ENCODE data around the gene OTOP2. TPM values are rescaled to one million over a fixed set of nuclear protein-coding genes. Genes with fewer than 3 reads are reported as not detected.

OTOP2 gene
- total and polyA plus RNA-seq, 2 of the 4 experiments (the other 2 are of a cell fraction): not detected

GRCh38 chr17:74916136-74916850 is 7.8 kb upstream of the OTOP2 start:
- H3K9me1 ChIP-seq (ENCODE audit: insufficient read depth, low read length): no peaks in the 10 kb centered on the region
- no peak overlapping the region for H3K4ac ChIP-seq (ENCODE audit: low read depth, low read length)
- H2AFZ ChIP-seq (replicated peaks; ENCODE audit: low read length, poor library complexity): no peak overlapping the region
- no peak overlapping the region for H3K56ac ChIP-seq (ENCODE audit: extremely low read depth, insufficient read depth, low read length)
- no peak overlapping the region for H3K9ac ChIP-seq (ENCODE audit: low read depth, low read length)
- H4K5ac ChIP-seq (ENCODE audit: low read depth, low read length): no peak overlapping the region
- H3K4me2 ChIP-seq (ENCODE audit: low read depth, low read length): no peak overlapping the region
- H3K9me3 ChIP-seq (ENCODE audit: control insufficient read depth, insufficient read depth, low read length): no peaks in the 10 kb centered on the region
- H2AK9ac ChIP-seq (replicated peaks; ENCODE audit: low read depth, low read length, poor library complexity): no peak overlapping the region
- no peak overlapping the region for H4K8ac ChIP-seq (ENCODE audit: low read depth in 2 of 2, low read length in 2 of 2)
- CTCF ChIA-PET: no interaction called here
- no peaks in the 10 kb centered on the region for H4K20me1 ChIP-seq (ENCODE audit: insufficient read depth, low read length)
- no peak overlapping the region for H2BK20ac ChIP-seq (ENCODE audit: low read depth, low read length)
- dilution Hi-C loops (cut with HindIII; ENCODE audit: low sequenced_read_pairs, unreplicated experiment) (no loop called here), intact Hi-C loops (cut with micrococcal nuclease) (no loop called here), in situ Hi-C loops (cut with MboI; ENCODE audit: low sequenced_read_pairs) (no loop called here)
- no peaks in the 10 kb centered on the region for H3K79me1 ChIP-seq (ENCODE audit: low read depth in 1 of 2, low read length in 2 of 2)
- H3K23ac ChIP-seq (ENCODE audit: low read depth, low read length): no peak overlapping the region
- H3K27ac ChIP-seq (ENCODE audit: insufficient read depth, low read length): no peak overlapping the region
- TF ChIP-seq MXI1 (IDR thresholded peaks at IDR 0.05; ENCODE audit: borderline replicate concordance, low read depth, low read length) (no peak), FOS (IDR thresholded peaks at IDR 0.05; ENCODE audit: low read depth, low read length) (no peak), MAFK (IDR thresholded peaks at IDR 0.05; ENCODE audit: low read depth, low read length) (no peak), RFX5 (IDR thresholded peaks at IDR 0.05; ENCODE audit: low read depth, low read length) (no peak), POLR2A (IDR thresholded peaks at IDR 0.05; ENCODE audit: low read depth, low read length) (no peak), CEBPB (IDR thresholded peaks at IDR 0.05; ENCODE audit: low read depth, low read length) (no peak), USF2 (IDR thresholded peaks at IDR 0.05; ENCODE audit: low read depth, low read length) (no peak), NFE2L2 (IDR thresholded peaks at IDR 0.05; ENCODE audit: low read depth, low read length) (no peak), BHLHE40 (IDR thresholded peaks at IDR 0.05; ENCODE audit: low read depth, low read length) (no peak), MAZ (IDR thresholded peaks at IDR 0.05; ENCODE audit: borderline replicate concordance, low read depth, low read length) (no peak), CHD1 (IDR thresholded peaks at IDR 0.05; ENCODE audit: low read depth, low read length) (no peak), ELK1 (IDR thresholded peaks at IDR 0.05; ENCODE audit: borderline replicate concordance, low read depth, low read length) (no peak)
- TF ChIP-seq, protein P1, sequence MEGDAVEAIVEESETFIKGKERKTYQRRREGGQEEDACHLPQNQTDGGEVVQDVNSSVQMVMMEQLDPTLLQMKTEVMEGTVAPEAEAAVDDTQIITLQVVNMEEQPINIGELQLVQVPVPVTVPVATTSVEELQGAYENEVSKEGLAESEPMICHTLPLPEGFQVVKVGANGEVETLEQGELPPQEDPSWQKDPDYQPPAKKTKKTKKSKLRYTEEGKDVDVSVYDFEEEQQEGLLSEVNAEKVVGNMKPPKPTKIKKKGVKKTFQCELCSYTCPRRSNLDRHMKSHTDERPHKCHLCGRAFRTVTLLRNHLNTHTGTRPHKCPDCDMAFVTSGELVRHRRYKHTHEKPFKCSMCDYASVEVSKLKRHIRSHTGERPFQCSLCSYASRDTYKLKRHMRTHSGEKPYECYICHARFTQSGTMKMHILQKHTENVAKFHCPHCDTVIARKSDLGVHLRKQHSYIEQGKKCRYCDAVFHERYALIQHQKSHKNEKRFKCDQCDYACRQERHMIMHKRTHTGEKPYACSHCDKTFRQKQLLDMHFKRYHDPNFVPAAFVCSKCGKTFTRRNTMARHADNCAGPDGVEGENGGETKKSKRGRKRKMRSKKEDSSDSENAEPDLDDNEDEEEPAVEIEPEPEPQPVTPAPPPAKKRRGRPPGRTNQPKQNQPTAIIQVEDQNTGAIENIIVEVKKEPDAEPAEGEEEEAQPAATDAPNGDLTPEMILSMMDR (conservative IDR thresholded peaks at IDR 0.05; ENCODE audit: low read depth, low read length): no peak
- peaks cover 37% of the 10 kb centered on the region for H3K27me3 ChIP-seq (ENCODE audit: control insufficient read depth, insufficient read depth, low read length)
- H3K14ac ChIP-seq (replicated peaks; ENCODE audit: low read depth, low read length): no peak overlapping the region
- POLR2A ChIA-PET (ENCODE audit: unreplicated experiment): no interaction called here
- H3K18ac ChIP-seq (ENCODE audit: low read depth, low read length): no peak overlapping the region
- H4K91ac ChIP-seq (ENCODE audit: insufficient read depth, low read depth, low read length): no peak overlapping the region
- no peak overlapping the region for H3K4me3 ChIP-seq (ENCODE audit: insufficient read depth, low read depth, low read length)
- DNase-seq (no peak), ATAC-seq (ENCODE audit: low read depth) (no peak)
- BruUV-seq (replicated peaks): no TSS peak
- H3K4me1 ChIP-seq (ENCODE audit: control insufficient read depth, insufficient read depth, low read length): no peaks in the 10 kb centered on the region
- H2BK15ac ChIP-seq (ENCODE audit: low read depth, low read length): no peak overlapping the region
- no peak overlapping the region for H2BK120ac ChIP-seq (ENCODE audit: low read depth, low read length)
- WGBS, 2 experiments (ENCODE audit: extremely low coverage in 2 of 2, insufficient read length in 1 of 2): 79% methylated on average over 4 of the region's 13 CpGs; no CpG with 5 or more reads in 1 of the 2 experiments
- H2BK5ac ChIP-seq (ENCODE audit: low read depth, low read length, poor library complexity, severe bottlenecking): no peak overlapping the region
- H3K36me3 ChIP-seq (ENCODE audit: control insufficient read depth, insufficient read depth, low read length): no peaks in the 10 kb centered on the region
- no peak overlapping the region for H2AK5ac ChIP-seq (ENCODE audit: low read depth, low read length)

Data from IMR-90 (cell line).